ENCODE measurements around the gene NEAT1. TPM values are rescaled to one million over a fixed set of nuclear protein-coding genes. Genes with fewer than 3 reads are reported as not detected.

NEAT1 gene
- total and polyA plus RNA-seq, 2 experiments from 2014 or later: 5.3 to 7.2 TPM

- Mint-ChIP-seq H3K27me3 (ENCODE audit: insufficient read depth, low read depth, poor library complexity) (peaks cover 37% of the 10 kb centered on the region), H3K36me3 (ENCODE audit: low read depth) (no peaks in the 10 kb centered on the region), H3K27ac (peak overlapping the region; percentile 86), H3K4me3 (peak overlapping the region; percentile 73), H3K4me1 (peaks cover 82% of the 10 kb centered on the region), H3K9me3 (no peaks in the 10 kb centered on the region; the same call in 2 of the 3 replicates)
- Histone ChIP-seq H3K79me2 (replicated peaks; ENCODE audit: insufficient read depth) (peaks cover 31% of the 10 kb centered on the region), H2AFZ (no peak overlapping the region), H3K4me2 (peak overlapping the region; percentile 98), H3K4me1 (ENCODE audit: insufficient read depth) (peaks cover 89% of the 10 kb centered on the region), H3K36me3 (ENCODE audit: insufficient read depth) (no peaks in the 10 kb centered on the region), H3K27me3 (ENCODE audit: insufficient read depth) (no peaks in the 10 kb centered on the region), H3F3A (replicated peaks; ENCODE audit: low read depth) (peaks cover 44% of the 10 kb centered on the region), H4K20me1 (replicated peaks; ENCODE audit: insufficient read depth) (no peaks in the 10 kb centered on the region), H3K27ac (ENCODE audit: low read depth) (peak overlapping the region; percentile 93), H3K4me3 (peak overlapping the region; percentile 84), H3K9me2 (ENCODE audit: insufficient read depth) (no peaks in the 10 kb centered on the region)
- TF ChIP-seq EZH2 (IDR thresholded peaks at IDR 0.05; ENCODE audit: low read depth, unreplicated experiment) (no peak), POLR2AphosphoS5 (IDR thresholded peaks at IDR 0.05; ENCODE audit: low read depth) (peak; percentile 51)
- peak; percentile 58 for DNase-seq (ENCODE audit: low spot score)
- ATAC-seq: no peak
Measured at GRCh38 chr11:65420979-65421793, 1.4 kb upstream of the NEAT1 start.

DNA sequence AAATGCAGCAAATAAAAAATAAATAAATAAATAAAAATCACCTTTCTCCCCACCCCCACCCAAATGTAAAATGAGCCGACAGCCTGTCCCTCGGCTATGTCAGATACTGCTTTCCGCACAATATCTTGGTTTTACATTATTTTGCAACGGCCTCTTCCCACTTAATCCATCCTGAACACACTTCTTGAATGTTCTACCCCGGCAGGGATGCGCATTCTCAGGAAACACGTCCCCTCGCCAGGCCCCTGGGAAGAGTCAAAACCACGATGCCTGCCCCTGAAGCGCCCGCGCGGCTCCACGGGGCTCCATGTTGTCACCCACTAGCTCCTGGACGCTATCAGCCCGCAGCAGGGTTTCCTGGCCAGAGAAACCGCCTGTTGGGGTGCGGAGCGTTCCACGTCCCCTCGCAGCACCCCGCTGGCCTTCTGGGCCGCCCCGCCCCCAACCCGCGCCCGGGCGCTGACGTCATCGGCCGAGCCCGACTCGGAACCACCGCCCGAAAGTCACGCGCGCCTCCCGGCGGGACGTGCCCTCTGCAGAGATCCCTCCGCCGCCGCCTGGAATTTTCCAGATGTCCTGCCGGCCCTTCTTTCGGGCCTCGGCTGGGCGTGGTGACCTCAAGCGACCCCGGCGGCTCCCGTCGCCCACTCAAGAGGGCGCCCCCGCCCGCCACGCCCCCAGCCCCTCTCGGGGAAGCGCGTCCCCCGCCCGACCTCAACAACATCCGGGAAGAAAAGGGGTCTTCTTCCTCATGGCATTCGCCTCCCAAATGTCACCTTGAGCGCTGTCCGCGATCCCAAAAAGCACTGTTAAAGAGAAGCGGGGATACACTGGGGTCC lies 585 bp upstream of the NEAT1 start:
- ATAC-seq (peak; percentile 1; the same call in 2 of the 3 replicates), DNase-seq (ENCODE audit: low spot score) (peak; percentile 97)
- peak overlapping the region; percentile 98 for H3K4me2 ChIP-seq
- H3K36me3 ChIP-seq (ENCODE audit: insufficient read depth): no peaks in the 10 kb centered on the region
- H3K4me3 ChIP-seq: peak overlapping the region; percentile 84
- H3K4me3 Mint-ChIP-seq: peak overlapping the region; percentile 73
- H3K27me3 Mint-ChIP-seq (ENCODE audit: insufficient read depth, low read depth, poor library complexity): peaks cover 31% of the 10 kb centered on the region
- peak overlapping the region; percentile 96 for H3K27ac ChIP-seq (ENCODE audit: low read depth)
- H3F3A ChIP-seq (replicated peaks; ENCODE audit: low read depth): peaks cover 40% of the 10 kb centered on the region
- H3K9me2 ChIP-seq (ENCODE audit: insufficient read depth): no peaks in the 10 kb centered on the region
- no peaks in the 10 kb centered on the region for H4K20me1 ChIP-seq (replicated peaks; ENCODE audit: insufficient read depth)
- no peaks in the 10 kb centered on the region; the same call in 2 of the 3 replicates for H3K9me3 Mint-ChIP-seq
- H3K36me3 Mint-ChIP-seq (ENCODE audit: low read depth): no peaks in the 10 kb centered on the region
- H3K4me1 ChIP-seq (ENCODE audit: insufficient read depth): peaks cover 90% of the 10 kb centered on the region
- H3K4me1 Mint-ChIP-seq: peaks cover 83% of the 10 kb centered on the region
- peaks cover 35% of the 10 kb centered on the region for H3K79me2 ChIP-seq (replicated peaks; ENCODE audit: insufficient read depth)
- H3K27ac Mint-ChIP-seq: peak overlapping the region; percentile 88
- no peaks in the 10 kb centered on the region for H3K27me3 ChIP-seq (ENCODE audit: insufficient read depth)
- H2AFZ ChIP-seq: peak overlapping the region; percentile 94
- no peak for TF ChIP-seq EZH2phosphoT487 (IDR thresholded peaks at IDR 0.05; ENCODE audit: unreplicated experiment)
- TF ChIP-seq ETS1 (IDR thresholded peaks at IDR 0.05): no peak
- no peak for TF ChIP-seq EZH2 (IDR thresholded peaks at IDR 0.05; ENCODE audit: low read depth, unreplicated experiment)
- TF ChIP-seq POLR2AphosphoS5 (IDR thresholded peaks at IDR 0.05; ENCODE audit: low read depth): no peak
- no peak for TF ChIP-seq JUNB (IDR thresholded peaks at IDR 0.05; ENCODE audit: unreplicated experiment)
- TF ChIP-seq CREB1 (CRISPR knock-in tag; IDR thresholded peaks at IDR 0.05; ENCODE audit: low read depth): peak; percentile 96
- TF ChIP-seq CTCF (conservative IDR thresholded peaks at IDR 0.05; ENCODE audit: low read depth in 2 of 2): no peak
- TF ChIP-seq, protein P1, sequence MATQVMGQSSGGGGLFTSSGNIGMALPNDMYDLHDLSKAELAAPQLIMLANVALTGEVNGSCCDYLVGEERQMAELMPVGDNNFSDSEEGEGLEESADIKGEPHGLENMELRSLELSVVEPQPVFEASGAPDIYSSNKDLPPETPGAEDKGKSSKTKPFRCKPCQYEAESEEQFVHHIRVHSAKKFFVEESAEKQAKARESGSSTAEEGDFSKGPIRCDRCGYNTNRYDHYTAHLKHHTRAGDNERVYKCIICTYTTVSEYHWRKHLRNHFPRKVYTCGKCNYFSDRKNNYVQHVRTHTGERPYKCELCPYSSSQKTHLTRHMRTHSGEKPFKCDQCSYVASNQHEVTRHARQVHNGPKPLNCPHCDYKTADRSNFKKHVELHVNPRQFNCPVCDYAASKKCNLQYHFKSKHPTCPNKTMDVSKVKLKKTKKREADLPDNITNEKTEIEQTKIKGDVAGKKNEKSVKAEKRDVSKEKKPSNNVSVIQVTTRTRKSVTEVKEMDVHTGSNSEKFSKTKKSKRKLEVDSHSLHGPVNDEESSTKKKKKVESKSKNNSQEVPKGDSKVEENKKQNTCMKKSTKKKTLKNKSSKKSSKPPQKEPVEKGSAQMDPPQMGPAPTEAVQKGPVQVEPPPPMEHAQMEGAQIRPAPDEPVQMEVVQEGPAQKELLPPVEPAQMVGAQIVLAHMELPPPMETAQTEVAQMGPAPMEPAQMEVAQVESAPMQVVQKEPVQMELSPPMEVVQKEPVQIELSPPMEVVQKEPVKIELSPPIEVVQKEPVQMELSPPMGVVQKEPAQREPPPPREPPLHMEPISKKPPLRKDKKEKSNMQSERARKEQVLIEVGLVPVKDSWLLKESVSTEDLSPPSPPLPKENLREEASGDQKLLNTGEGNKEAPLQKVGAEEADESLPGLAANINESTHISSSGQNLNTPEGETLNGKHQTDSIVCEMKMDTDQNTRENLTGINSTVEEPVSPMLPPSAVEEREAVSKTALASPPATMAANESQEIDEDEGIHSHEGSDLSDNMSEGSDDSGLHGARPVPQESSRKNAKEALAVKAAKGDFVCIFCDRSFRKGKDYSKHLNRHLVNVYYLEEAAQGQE (IDR thresholded peaks at IDR 0.05; ENCODE audit: unreplicated experiment): peak; percentile 38
- no peak for TF ChIP-seq ZNF331 (CRISPR knock-in tag; IDR thresholded peaks at IDR 0.05; ENCODE audit: low read depth)
- no peak for TF ChIP-seq NANOG (IDR thresholded peaks at IDR 0.05; ENCODE audit: borderline replicate concordance)

Measured in GM23338 (cell line).